Measurements from ENCODE around the gene PMEPA1.
"Not testable (repeated sequence)": the region's sequence is repeated elsewhere in the genome, so short reads cannot be mapped to it uniquely, and the experiment has no call there.

The PMEPA1 gene

GRCh38 chr20:57633945-57634491 lies 75.8 kb downstream of the PMEPA1 start:
- no peak overlapping the region for H3K27ac Mint-ChIP-seq
- no peaks in the 10 kb centered on the region for H3K27me3 Mint-ChIP-seq

GRCh38 chr20:57632286-57632685 lies 77.5 kb downstream of the PMEPA1 start:
- Mint-ChIP-seq H3K4me1 (ENCODE audit: low read depth) (peaks cover 45% of the 10 kb centered on the region), H3K4me3 (no peak overlapping the region), H3K27me3 (no peaks in the 10 kb centered on the region), H3K9me3 (peaks cover 30% of the 10 kb centered on the region), H3K36me3 (ENCODE audit: low read depth) (no peaks in the 10 kb centered on the region), H3K27ac (no peak overlapping the region)

More at GRCh38 chr20:57633945-57634491, 75.8 kb downstream of the PMEPA1 start:
- Mint-ChIP-seq H3K4me3 (no peak overlapping the region), H3K4me1 (ENCODE audit: low read depth) (peaks cover 31% of the 10 kb centered on the region), H3K36me3 (ENCODE audit: low read depth) (no peaks in the 10 kb centered on the region), H3K9me3 (peaks cover 32% of the 10 kb centered on the region)

- Mint-ChIP-seq H3K36me3 (ENCODE audit: low read depth) (peaks cover 6% of the 10 kb centered on the region), H3K27ac (peak overlapping the region; percentile 92), H3K9me3 (peaks cover 11% of the 10 kb centered on the region), H3K4me3 (peak overlapping the region; percentile 85), H3K27me3 (no peaks in the 10 kb centered on the region), H3K4me1 (ENCODE audit: low read depth) (peaks cover 56% of the 10 kb centered on the region)
Observed at GRCh38 chr20:57630061-57630460, 79.8 kb downstream of the PMEPA1 start.

GRCh38 chr20:57629491-57629901 lies 80.3 kb downstream of the PMEPA1 start:
- not testable (repeated sequence) for H3K27me3 Mint-ChIP-seq
- Mint-ChIP-seq H3K9me3 (peaks cover 12% of the 10 kb centered on the region), H3K4me3 (peak overlapping the region; percentile 85), H3K27ac (peak overlapping the region; percentile 92), H3K4me1 (ENCODE audit: low read depth) (peaks cover 56% of the 10 kb centered on the region), H3K36me3 (ENCODE audit: low read depth) (peaks cover 10% of the 10 kb centered on the region)

- Mint-ChIP-seq H3K4me3 (peak overlapping the region; percentile 85), H3K4me1 (ENCODE audit: low read depth) (peaks cover 53% of the 10 kb centered on the region), H3K9me3 (peaks cover 12% of the 10 kb centered on the region), H3K36me3 (ENCODE audit: low read depth) (peaks cover 10% of the 10 kb centered on the region), H3K27ac (peak overlapping the region; percentile 92)
- not testable (repeated sequence) for H3K27me3 Mint-ChIP-seq
Observed at GRCh38 chr20:57628962-57629308, 80.9 kb downstream of the PMEPA1 start.

- Mint-ChIP-seq H3K4me1 (ENCODE audit: low read depth) (peaks cover 49% of the 10 kb centered on the region), H3K9me3 (peaks cover 10% of the 10 kb centered on the region), H3K27ac (peak overlapping the region; percentile 97), H3K36me3 (ENCODE audit: low read depth) (peaks cover 10% of the 10 kb centered on the region), H3K27me3 (no peaks in the 10 kb centered on the region), H3K4me3 (peak overlapping the region; percentile 90)
Observed at GRCh38 chr20:57628047-57628961, 81.5 kb downstream of the PMEPA1 start.

- Mint-ChIP-seq H3K27ac (peak overlapping the region; percentile 97), H3K9me3 (peaks cover 9% of the 10 kb centered on the region), H3K27me3 (no peaks in the 10 kb centered on the region), H3K4me3 (peak overlapping the region; percentile 90), H3K4me1 (ENCODE audit: low read depth) (peaks cover 45% of the 10 kb centered on the region), H3K36me3 (ENCODE audit: low read depth) (peaks cover 10% of the 10 kb centered on the region)
Observed at GRCh38 chr20:57627339-57627738, 82.5 kb downstream of the PMEPA1 start.

GRCh38 chr20:57625978-57626377 lies 83.8 kb downstream of the PMEPA1 start:
- H3K27ac Mint-ChIP-seq, result peak overlapping the region; percentile 39

GRCh38 chr20:57625181-57625958 lies 84.4 kb downstream of the PMEPA1 start:
- H3K9me3 Mint-ChIP-seq, result peaks cover 9% of the 10 kb centered on the region
- peaks cover 10% of the 10 kb centered on the region for H3K36me3 Mint-ChIP-seq (ENCODE audit: low read depth)
- no peak overlapping the region for H3K4me3 Mint-ChIP-seq
- peaks cover 62% of the 10 kb centered on the region for H3K4me1 Mint-ChIP-seq (ENCODE audit: low read depth)
- H3K27me3 Mint-ChIP-seq, result no peaks in the 10 kb centered on the region
- peak overlapping the region; percentile 39 for H3K27ac Mint-ChIP-seq

More at GRCh38 chr20:57625978-57626377, 83.8 kb downstream of the PMEPA1 start:
- Mint-ChIP-seq H3K4me1 (ENCODE audit: low read depth) (peaks cover 57% of the 10 kb centered on the region), H3K9me3 (peaks cover 9% of the 10 kb centered on the region), H3K36me3 (ENCODE audit: low read depth) (peaks cover 10% of the 10 kb centered on the region), H3K27me3 (no peaks in the 10 kb centered on the region), H3K4me3 (no peak overlapping the region)

GRCh38 chr20:57624124-57624523 lies 85.7 kb downstream of the PMEPA1 start:
- H3K27me3 Mint-ChIP-seq, result no peaks in the 10 kb centered on the region
- H3K9me3 Mint-ChIP-seq, result peaks cover 5% of the 10 kb centered on the region
- H3K4me3 Mint-ChIP-seq, result no peak overlapping the region
- H3K36me3 Mint-ChIP-seq (ENCODE audit: low read depth), result peaks cover 10% of the 10 kb centered on the region
- no peak overlapping the region for H3K27ac Mint-ChIP-seq
- peaks cover 62% of the 10 kb centered on the region for H3K4me1 Mint-ChIP-seq (ENCODE audit: low read depth)

- H3K4me3 Mint-ChIP-seq, result no peak overlapping the region
Observed at GRCh38 chr20:57622579-57623381, 87.0 kb downstream of the PMEPA1 start.

GRCh38 chr20:57622201-57622570 lies 87.6 kb downstream of the PMEPA1 start:
- Mint-ChIP-seq H3K4me3 (no peak overlapping the region), H3K36me3 (ENCODE audit: low read depth) (peaks cover 10% of the 10 kb centered on the region), H3K4me1 (ENCODE audit: low read depth) (peaks cover 65% of the 10 kb centered on the region), H3K27ac (no peak overlapping the region), H3K27me3 (no peaks in the 10 kb centered on the region), H3K9me3 (peaks cover 5% of the 10 kb centered on the region)

More at GRCh38 chr20:57622579-57623381, 87.0 kb downstream of the PMEPA1 start:
- H3K9me3 Mint-ChIP-seq, result peaks cover 5% of the 10 kb centered on the region
- no peak overlapping the region for H3K27ac Mint-ChIP-seq
- peaks cover 65% of the 10 kb centered on the region for H3K4me1 Mint-ChIP-seq (ENCODE audit: low read depth)
- peaks cover 10% of the 10 kb centered on the region for H3K36me3 Mint-ChIP-seq (ENCODE audit: low read depth)
- no peaks in the 10 kb centered on the region for H3K27me3 Mint-ChIP-seq

GRCh38 chr20:57621421-57622200 lies 88.2 kb downstream of the PMEPA1 start:
- H3K36me3 Mint-ChIP-seq (ENCODE audit: low read depth), result peaks cover 10% of the 10 kb centered on the region
- H3K4me1 Mint-ChIP-seq (ENCODE audit: low read depth), result peaks cover 66% of the 10 kb centered on the region
- peak overlapping the region; percentile 75 for H3K4me3 Mint-ChIP-seq
- peak overlapping the region; percentile 90 for H3K27ac Mint-ChIP-seq
- no peaks in the 10 kb centered on the region for H3K27me3 Mint-ChIP-seq
- H3K9me3 Mint-ChIP-seq, result peaks cover 5% of the 10 kb centered on the region

Measured in stimulated activated naive CD8-positive, alpha-beta T cell treated with anti-CD3 and anti-CD28 coated beads, Interleukin-15, Interleukin-2, amounts not matched to agents 100 ng/mL and 50 ng/mL, for 24 hours (primary cell).